Measurements from ENCODE around the gene SIGLEC7.
A peak's percentile ranks its signal among the peaks of the same experiment; 100 is the strongest.

Gene SIGLEC7

DNA sequence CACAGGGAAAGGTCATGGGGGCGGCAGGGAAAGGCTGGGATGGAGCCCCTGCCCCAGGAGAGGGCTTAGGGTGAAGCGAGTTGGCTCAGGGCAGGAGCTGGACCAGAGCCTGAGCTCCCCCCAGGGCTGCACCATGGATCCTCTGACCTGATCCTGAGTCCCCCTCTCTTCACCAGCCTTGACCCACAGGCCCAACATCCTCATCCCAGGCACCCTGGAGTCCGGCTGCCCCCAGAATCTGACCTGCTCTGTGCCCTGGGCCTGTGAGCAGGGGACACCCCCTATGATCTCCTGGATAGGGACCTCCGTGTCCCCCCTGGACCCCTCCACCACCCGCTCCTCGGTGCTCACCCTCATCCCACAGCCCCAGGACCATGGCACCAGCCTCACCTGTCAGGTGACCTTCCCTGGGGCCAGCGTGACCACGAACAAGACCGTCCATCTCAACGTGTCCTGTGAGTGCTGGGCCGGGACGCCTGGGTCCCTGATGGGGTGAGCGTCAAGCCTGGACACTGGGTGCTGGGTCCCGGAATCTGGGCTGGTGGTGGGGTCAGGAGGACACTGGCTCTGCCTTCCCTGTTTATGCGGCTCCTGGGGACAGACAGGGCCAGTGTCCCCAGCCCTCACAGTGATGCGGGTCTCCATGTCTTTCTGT is 16.6 kb upstream of the SIGLEC7 start:
- H3K9me3 Mint-ChIP-seq = no peaks in the 10 kb centered on the region
- H3K4me3 Mint-ChIP-seq = no peak overlapping the region
- peaks cover 83% of the 10 kb centered on the region for H3K27me3 Mint-ChIP-seq
- no peaks in the 10 kb centered on the region for H3K36me3 Mint-ChIP-seq
- no peak for ATAC-seq
- H3K4me1 Mint-ChIP-seq = peaks cover 25% of the 10 kb centered on the region
- no peak overlapping the region for H3K27ac Mint-ChIP-seq

DNA sequence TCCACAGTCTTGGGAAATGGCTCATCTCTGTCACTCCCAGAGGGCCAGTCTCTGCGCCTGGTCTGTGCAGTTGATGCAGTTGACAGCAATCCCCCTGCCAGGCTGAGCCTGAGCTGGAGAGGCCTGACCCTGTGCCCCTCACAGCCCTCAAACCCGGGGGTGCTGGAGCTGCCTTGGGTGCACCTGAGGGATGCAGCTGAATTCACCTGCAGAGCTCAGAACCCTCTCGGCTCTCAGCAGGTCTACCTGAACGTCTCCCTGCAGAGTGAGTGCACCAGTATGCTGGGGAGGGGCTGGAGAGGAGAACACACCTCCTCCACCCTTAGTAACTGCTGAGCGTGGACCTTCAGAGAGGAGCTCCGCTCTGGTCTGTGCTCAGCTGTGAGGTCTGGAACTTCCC is 15.1 kb upstream of the SIGLEC7 start:
- Mint-ChIP-seq H3K27me3 (peaks cover 92% of the 10 kb centered on the region), H3K27ac (no peak overlapping the region), H3K4me1 (peaks cover 28% of the 10 kb centered on the region), H3K9me3 (no peaks in the 10 kb centered on the region), H3K4me3 (no peak overlapping the region), H3K36me3 (no peaks in the 10 kb centered on the region)
- no peak for ATAC-seq

DNA sequence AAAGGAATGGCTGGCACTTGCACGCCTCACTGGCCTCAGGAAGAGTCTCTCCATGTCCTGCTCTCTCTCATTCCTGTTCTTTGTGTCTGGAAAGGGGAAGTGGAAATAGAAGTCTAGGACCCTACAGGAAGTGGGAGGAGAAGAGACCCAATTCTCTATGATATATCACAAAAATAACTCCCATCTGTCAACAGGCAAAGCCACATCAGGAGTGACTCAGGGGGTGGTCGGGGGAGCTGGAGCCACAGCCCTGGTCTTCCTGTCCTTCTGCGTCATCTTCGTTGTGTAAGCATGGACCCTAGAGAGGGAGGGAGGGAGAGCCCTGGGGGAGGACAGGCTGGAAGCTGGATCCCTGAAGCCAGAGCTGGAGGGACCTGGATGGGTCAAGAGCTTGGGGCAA is 14.3 kb upstream of the SIGLEC7 start:
- Mint-ChIP-seq H3K36me3 (no peaks in the 10 kb centered on the region), H3K27ac (no peak overlapping the region), H3K4me3 (no peak overlapping the region), H3K9me3 (no peaks in the 10 kb centered on the region), H3K4me1 (peaks cover 34% of the 10 kb centered on the region), H3K27me3 (peaks cover 93% of the 10 kb centered on the region)
- ATAC-seq = no peak

DNA sequence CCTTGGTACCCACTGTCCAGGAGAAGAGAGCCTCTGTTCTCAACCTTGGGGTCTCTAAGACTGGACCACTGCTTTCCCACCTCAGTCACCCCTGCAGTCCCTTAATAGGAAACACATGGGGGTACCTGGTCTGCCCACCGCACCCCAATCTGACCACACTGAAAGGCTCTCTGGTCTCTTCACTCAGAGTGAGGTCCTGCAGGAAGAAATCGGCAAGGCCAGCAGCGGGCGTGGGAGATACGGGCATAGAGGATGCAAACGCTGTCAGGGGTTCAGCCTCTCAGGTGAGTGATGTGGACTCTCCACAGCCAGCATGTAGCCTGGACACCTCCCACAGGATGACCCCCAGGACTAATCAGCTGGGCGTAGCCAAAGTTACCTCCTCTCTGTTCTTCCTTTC is 13.9 kb upstream of the SIGLEC7 start:
- no peak overlapping the region for H3K4me3 Mint-ChIP-seq
- ATAC-seq = no peak
- H3K36me3 Mint-ChIP-seq = no peaks in the 10 kb centered on the region
- no peaks in the 10 kb centered on the region for H3K9me3 Mint-ChIP-seq
- H3K27me3 Mint-ChIP-seq = peaks cover 91% of the 10 kb centered on the region
- H3K4me1 Mint-ChIP-seq = peaks cover 32% of the 10 kb centered on the region
- H3K27ac Mint-ChIP-seq = no peak overlapping the region

GRCh38 chr19:51129716-51130115 is 12.4 kb upstream of the SIGLEC7 start:
- H3K27me3 Mint-ChIP-seq = peaks cover 82% of the 10 kb centered on the region
- peaks cover 3% of the 10 kb centered on the region for H3K9me3 Mint-ChIP-seq
- H3K36me3 Mint-ChIP-seq = no peaks in the 10 kb centered on the region
- H3K4me1 Mint-ChIP-seq = peaks cover 21% of the 10 kb centered on the region
- H3K4me3 Mint-ChIP-seq = no peak overlapping the region
- H3K27ac Mint-ChIP-seq = no peak overlapping the region
- ATAC-seq = no peak

DNA sequence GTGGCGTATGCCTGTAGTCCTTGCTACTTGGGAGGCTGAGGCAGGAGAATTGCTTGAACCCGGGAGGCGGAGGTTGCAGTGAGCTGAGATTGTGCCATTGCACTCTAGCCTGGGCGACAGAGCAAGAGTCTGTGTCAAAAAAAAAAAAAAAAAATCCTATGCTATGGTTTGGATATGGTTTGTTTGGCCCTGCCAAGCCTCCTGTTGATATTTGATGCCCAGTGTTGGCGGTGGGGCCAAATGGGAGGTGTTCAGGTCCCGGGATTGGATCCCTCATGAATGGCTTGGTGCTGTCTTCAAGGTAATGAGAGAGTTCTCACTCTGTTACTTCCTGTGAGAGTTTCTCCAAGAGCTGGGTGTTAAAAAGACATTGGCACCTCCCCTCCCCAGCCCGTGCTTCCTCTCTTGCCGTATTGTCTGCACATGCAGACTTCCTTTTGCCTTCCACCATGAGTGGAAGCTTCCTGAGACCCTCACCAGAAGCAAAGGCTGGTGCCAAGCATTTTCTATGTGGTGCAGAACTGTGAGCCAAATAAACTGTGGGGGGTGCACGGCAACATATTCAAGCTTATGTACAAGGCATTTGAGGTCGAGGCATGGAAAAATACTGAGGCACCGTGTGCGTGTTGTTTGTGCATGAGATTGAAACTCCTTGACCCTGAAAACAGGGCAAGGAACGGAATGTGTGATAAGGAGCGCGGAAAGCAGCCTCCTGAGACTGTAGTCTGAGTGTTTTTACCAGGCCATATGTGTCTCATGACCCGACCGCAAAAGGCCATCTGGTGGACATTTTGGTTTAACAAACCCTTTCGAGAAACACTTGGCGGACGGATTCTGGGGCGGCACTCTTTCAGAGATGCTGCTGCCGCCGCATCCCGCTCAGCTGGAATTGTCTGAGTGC is 10.1 kb upstream of the SIGLEC7 start:
- no peak overlapping the region for H3K4me3 Mint-ChIP-seq
- peaks cover 6% of the 10 kb centered on the region for H3K9me3 Mint-ChIP-seq
- ATAC-seq = peak; percentile 64
- peak overlapping the region; percentile 67 for H3K27ac Mint-ChIP-seq
- no peaks in the 10 kb centered on the region for H3K36me3 Mint-ChIP-seq
- peaks cover 23% of the 10 kb centered on the region for H3K4me1 Mint-ChIP-seq
- peaks cover 85% of the 10 kb centered on the region for H3K27me3 Mint-ChIP-seq

GRCh38 chr19:51135004-51135403 is 7.1 kb upstream of the SIGLEC7 start:
- H3K27ac Mint-ChIP-seq = no peak overlapping the region
- H3K27me3 Mint-ChIP-seq = peaks cover 69% of the 10 kb centered on the region
- ATAC-seq = no peak
- H3K9me3 Mint-ChIP-seq = peaks cover 11% of the 10 kb centered on the region
- no peak overlapping the region for H3K4me3 Mint-ChIP-seq
- H3K4me1 Mint-ChIP-seq = peaks cover 27% of the 10 kb centered on the region
- no peaks in the 10 kb centered on the region for H3K36me3 Mint-ChIP-seq

DNA sequence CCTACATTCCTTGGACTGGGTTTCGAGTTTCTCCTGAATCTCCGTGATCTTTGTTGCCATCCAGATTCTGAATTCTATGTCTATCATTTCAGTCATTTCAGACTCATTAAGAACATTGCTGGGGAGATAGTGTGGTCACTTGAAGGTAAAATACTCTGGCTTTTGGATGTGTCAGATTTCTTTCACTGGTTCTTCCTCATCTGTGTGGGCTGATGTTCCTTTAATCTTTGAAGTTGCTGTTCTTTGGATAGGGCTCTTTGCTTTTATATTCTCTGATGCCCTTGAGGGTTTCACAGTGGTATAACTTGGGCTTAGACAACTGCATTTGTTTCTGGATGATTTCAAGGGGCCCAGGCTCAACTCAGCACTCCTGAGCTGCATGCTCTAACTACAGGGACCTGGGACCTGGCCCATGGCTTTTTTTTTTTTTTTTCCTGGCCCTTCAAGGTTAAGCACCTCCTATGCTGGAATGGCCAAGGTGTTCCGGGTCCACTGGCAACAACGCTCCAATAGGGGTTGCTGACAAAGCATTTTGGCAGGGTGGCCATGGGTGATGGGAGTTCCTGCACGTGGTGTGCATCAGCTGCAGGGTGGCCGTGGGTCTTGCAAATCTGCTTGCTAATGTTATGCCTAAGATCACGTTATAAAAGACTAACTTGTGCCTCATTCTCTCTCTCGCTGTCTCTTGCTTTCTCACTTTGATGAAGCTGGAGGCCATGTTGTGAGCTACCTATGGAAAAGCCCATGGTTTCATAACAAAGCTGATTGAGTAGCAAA is 5.9 kb upstream of the SIGLEC7 start:
- ATAC-seq = no peak
- H3K36me3 Mint-ChIP-seq = no peaks in the 10 kb centered on the region
- H3K9me3 Mint-ChIP-seq = peaks cover 11% of the 10 kb centered on the region
- peaks cover 68% of the 10 kb centered on the region for H3K27me3 Mint-ChIP-seq
- peaks cover 32% of the 10 kb centered on the region for H3K4me1 Mint-ChIP-seq
- H3K4me3 Mint-ChIP-seq = no peak overlapping the region
- H3K27ac Mint-ChIP-seq = no peak overlapping the region

DNA sequence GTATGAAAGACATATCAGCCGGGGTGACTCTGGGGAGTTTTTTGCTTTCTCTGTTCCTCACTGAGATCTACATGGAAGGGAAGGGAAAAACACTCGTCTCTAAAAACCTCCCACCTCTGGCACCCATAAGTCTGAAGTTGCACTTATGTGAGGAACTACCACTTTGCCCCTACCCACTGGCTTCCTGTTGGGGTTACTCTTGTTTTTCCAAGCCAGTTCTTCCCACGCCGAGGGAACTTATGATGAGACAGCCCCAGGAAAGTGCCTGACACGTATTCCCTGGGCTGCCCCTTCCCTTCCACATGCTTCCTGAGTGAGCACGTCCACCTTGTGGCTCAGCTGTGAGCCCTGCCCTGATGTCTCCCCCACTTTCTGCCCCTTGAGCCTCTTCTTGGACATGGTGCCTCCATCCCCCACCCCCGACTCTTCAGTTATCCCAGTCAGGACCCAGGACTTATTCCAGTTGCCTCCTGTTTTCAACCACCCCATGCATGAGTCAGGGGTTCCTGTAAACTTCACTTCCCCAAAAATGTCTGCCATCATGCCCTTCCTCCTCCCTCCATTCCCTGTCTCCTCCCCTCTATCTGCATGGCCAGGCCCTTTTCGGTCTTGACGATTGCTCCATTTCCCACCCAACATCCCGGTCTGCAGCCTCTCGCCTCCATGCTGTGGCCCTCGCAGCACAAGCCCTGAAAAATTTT is 5.1 kb upstream of the SIGLEC7 start:
- H3K4me3 Mint-ChIP-seq = no peak overlapping the region
- ATAC-seq = peak; percentile 63
- peaks cover 61% of the 10 kb centered on the region for H3K27me3 Mint-ChIP-seq
- peaks cover 11% of the 10 kb centered on the region for H3K9me3 Mint-ChIP-seq
- H3K4me1 Mint-ChIP-seq = peaks cover 30% of the 10 kb centered on the region
- H3K27ac Mint-ChIP-seq = peak overlapping the region; percentile 25
- no peaks in the 10 kb centered on the region for H3K36me3 Mint-ChIP-seq

DNA sequence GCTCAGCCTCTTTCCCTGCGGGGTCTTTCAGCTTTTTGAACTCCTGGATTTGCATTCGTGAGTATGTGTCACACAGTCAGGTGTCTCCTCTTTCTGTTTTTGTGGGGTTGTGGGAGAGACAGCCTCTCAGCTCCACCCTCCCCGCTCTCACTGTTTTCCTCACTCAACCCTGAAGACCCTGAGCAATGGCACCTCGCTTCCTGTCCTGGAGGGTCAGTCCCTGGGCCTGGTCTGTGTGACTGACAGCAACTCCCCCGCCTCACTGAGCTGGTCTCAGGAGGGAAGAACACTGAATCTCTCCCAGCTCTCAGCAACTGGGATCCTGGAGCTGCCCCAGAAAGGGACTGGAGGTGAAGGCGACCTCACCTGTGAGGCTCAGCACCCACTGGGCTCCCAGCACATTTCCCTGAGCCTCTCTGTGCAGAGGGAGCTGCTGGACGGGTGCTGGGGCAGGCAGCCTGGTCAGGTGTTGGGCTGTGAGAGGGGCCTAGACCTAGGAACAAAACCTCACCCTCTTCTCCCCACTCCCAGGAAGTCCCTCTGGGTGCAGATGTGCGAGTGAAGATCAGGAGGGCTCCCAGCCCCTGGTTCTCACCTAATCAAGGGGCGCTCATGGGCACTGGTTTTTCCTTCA is 4.2 kb upstream of the SIGLEC7 start:
- no peaks in the 10 kb centered on the region for H3K36me3 Mint-ChIP-seq
- H3K27ac Mint-ChIP-seq = peak overlapping the region; percentile 25
- H3K4me1 Mint-ChIP-seq = peaks cover 23% of the 10 kb centered on the region
- peaks cover 11% of the 10 kb centered on the region for H3K9me3 Mint-ChIP-seq
- no peak for ATAC-seq
- H3K27me3 Mint-ChIP-seq = peaks cover 58% of the 10 kb centered on the region
- no peak overlapping the region for H3K4me3 Mint-ChIP-seq

GRCh38 chr19:51138549-51138979 is 3.5 kb upstream of the SIGLEC7 start:
- no peak overlapping the region for H3K27ac Mint-ChIP-seq
- H3K4me1 Mint-ChIP-seq = peaks cover 23% of the 10 kb centered on the region
- no peaks in the 10 kb centered on the region for H3K36me3 Mint-ChIP-seq
- H3K4me3 Mint-ChIP-seq = no peak overlapping the region
- H3K27me3 Mint-ChIP-seq = peaks cover 59% of the 10 kb centered on the region
- peaks cover 11% of the 10 kb centered on the region for H3K9me3 Mint-ChIP-seq
- no peak for ATAC-seq

GRCh38 chr19:51139299-51140014 is 2.6 kb upstream of the SIGLEC7 start:
- Mint-ChIP-seq H3K27ac (no peak overlapping the region), H3K36me3 (no peaks in the 10 kb centered on the region), H3K9me3 (peaks cover 11% of the 10 kb centered on the region), H3K4me1 (peaks cover 23% of the 10 kb centered on the region), H3K27me3 (peaks cover 63% of the 10 kb centered on the region), H3K4me3 (no peak overlapping the region)
- ATAC-seq = no peak

DNA sequence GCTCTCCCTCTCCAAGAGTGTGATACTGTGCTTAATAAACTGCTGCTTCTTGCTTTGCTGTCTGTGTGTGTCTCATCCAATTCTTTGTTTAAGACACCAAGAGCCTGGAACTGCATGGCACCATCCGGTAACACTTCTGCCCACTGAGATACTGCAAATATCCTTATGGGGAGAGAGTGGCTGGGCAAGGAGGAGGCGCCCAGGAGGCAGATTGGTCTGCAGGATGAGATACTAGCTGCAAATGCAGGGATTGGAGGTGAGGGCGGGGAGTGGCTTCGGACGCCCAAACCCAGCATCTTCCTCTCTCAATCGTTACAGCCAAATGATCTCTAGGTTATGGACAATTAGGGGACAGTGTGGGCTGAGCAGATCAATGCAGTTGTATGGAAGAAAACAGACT is 1.7 kb upstream of the SIGLEC7 start:
- Mint-ChIP-seq H3K27ac (no peak overlapping the region), H3K36me3 (no peaks in the 10 kb centered on the region), H3K27me3 (peaks cover 63% of the 10 kb centered on the region), H3K4me3 (no peak overlapping the region), H3K4me1 (peaks cover 23% of the 10 kb centered on the region), H3K9me3 (peaks cover 5% of the 10 kb centered on the region)
- no peak for ATAC-seq

DNA sequence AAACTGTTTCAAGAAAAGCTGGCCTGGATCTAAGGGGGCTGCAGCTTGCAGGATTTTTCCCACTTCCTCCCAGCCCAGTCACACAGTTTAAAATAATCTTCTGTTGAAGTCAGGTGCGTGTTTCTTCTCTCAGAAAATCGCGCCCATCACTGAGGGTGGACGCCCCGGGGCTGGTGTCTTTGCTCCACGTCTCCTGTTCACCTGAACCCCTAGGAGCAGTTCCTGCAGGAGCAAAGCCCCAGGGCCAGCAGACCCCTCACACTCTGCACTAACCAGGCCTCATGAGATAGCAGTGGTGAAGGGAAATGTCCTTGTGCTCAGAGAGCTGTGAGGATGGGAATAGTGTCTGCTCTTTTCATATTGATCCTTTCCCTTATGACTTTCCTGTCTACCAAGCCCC is 920 bp upstream of the SIGLEC7 start:
- Mint-ChIP-seq H3K36me3 (no peaks in the 10 kb centered on the region), H3K27ac (no peak overlapping the region), H3K4me3 (no peak overlapping the region), H3K27me3 (peaks cover 62% of the 10 kb centered on the region), H3K4me1 (peaks cover 23% of the 10 kb centered on the region), H3K9me3 (peaks cover 5% of the 10 kb centered on the region)
- ATAC-seq = no peak
